NCI-H2227 (cell line): ENCODE results near the gene CERS6.
"Not testable (repeated sequence)": the region's sequence is repeated elsewhere in the genome, so short reads cannot be mapped to it uniquely, and the experiment has no call there.

ENCODE experiments used
- DNase-seq: peaks from one replicate; lab custom pipeline; 2025; ENCODE audit not compliant: unreplicated experiment; lab: John Stamatoyannopoulos, UW

CERS6 gene

DNA sequence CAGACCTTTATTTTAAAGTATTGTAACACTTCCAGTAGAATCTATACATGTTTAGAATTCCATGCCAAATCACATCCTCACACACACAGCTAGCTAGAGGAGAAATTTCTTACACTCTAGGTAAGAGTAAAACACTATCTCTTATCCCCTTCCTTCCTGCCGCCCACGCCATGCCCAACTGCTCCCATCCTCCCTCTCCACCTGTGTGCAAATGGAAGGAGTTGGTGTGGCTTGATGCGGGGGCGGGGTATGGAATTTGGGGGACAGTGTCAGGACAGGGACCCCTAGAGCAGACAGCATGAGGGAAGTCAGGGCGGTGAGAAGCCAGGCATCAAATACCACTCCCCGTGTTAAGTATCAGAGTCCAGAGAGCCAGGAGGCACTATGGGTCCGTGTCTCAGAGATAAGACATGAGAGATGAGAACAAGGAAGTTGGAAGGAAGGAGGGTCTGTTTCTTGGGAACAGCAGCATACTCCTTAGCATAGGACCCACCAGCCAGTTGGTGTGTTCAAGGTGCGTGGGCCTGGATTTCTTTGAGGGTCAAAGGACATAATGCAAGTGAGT, 297.8 kb downstream of the CERS6 start:
- DNase-seq: no peak

DNA sequence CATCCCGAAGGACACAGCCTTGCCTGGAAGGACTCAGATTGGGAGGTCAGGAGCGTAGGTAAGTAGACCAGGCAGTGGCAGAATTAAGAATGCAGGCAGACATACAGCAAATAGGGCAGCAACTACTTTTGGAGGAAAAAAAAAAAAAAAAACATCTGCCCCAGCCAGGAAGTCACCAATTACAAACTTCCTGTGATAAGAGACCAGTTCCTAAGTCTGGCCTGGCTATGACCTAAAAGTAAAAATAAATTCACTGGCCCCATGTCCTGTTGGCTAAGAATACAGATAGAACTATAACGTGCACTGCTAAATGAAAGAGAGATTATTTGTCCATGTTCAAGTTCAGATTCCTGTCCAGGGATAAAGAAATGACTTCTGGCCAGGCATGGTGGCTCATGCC, 301.2 kb downstream of the CERS6 start:
- no peak for DNase-seq

DNA sequence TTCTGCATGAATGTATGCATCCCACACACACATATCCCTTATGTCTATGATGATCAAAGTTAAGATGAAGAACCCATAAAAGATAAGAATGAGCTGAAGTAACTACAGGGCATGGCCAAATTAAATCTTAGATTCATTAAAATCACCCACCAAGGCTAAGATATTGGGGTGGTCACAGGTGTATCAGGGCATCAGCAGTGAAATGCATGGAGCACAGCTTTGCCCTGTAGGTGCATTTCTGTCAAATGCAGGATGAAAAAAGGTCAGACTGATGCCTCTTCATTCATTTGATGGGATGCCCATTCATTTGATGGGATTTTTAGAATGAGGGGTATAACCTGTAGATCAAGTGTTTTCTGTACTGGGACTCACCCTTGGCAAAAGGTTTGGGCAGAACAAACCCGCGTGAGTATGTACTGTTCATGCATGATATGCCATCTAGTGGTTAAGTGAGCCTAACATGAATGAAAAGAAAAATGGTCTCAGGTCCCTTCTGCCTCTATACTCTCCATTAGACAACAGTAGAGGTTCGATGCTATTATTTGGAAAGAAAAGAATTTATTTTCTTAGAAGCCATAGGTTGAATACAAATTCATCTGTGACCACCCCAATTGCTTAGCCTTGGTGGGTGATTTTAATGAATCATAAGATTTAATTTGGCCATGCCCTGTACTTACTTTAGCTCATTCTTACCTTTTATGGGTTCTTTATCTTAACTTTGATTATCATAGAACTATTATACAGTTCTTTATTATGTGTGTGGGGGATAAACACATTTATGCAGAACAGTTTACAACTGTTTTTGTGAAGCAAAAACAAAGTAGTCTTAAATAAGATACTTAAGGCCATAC, 303.1 kb downstream of the CERS6 start:
- peak; percentile 77 for DNase-seq

DNA sequence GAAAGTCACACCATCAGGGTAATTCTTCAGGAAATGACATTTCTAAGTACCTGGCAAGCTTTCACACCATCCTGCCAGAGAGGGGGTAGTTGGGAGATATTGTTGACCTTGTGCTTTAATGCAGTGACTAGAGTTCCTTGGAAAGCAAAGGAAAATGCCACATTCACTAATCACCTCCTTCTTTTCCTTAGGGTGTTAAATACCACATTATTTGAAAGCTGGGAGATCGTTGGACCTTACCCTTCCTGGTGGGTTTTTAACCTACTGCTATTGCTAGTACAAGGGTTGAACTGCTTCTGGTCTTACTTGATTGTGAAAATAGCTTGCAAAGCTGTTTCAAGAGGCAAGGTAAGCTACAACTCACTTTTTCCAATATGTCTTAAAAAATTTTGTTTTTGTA, 309.3 kb downstream of the CERS6 start:
- no peak for DNase-seq

DNA sequence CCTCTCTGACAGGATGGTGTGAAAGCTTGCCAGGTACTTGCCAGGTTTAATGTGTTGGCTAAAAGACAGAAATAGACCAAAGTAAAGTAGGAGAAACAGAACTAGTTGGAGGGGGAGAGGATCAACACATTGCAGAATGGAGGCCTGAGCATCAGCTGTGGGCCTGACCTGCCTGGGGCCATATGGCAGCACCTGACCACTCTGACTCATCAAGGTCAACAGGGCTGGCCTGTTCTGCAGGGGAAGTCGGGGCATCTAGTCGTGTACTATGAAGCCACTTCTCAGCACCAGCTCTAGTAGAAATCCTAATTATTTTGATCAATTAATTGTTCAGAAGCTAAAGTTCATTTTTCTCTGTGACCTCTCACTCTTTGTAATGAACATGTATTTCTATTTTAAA, 310.5 kb downstream of the CERS6 start:
- DNase-seq: no peak

DNA sequence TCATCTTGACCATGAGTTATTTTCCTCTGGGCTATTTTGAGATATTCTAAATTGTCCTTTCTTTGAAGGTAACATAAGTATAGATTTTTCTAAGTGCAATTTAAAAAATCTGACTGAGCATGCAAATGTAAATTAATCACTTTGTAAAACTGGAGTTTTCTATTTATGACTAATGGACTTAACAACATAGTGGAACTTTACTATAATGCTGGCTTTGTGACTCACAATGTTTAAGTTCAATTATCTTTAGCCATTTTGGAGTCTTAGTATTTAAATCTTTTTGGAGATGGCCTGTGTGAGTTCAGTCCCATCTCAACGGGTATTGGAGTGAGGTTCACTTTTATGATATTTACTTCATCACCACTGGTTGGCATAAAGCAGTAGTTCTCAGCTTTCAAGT, 311.2 kb downstream of the CERS6 start:
- DNase-seq: no peak

DNA sequence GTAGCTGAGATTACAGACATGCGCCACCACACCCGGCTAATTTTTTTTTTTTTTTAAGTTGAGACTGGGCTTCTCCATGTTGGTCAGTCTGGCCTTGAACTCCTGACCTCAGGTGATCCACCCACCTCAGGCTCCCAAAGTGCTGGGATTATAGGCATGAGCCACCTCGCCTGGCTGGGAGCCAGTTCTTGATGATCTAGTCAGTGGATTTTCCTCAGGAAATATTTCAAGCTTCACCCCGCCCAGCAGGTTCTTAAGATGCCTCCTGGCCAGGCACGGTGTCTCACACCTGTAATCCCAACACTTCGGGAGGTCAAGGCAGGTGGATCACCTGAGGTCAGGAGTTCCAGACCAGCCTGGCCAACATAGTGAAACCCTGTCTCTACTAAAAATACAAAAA, 312.3 kb downstream of the CERS6 start:
- DNase-seq: not testable (repeated sequence)

DNA sequence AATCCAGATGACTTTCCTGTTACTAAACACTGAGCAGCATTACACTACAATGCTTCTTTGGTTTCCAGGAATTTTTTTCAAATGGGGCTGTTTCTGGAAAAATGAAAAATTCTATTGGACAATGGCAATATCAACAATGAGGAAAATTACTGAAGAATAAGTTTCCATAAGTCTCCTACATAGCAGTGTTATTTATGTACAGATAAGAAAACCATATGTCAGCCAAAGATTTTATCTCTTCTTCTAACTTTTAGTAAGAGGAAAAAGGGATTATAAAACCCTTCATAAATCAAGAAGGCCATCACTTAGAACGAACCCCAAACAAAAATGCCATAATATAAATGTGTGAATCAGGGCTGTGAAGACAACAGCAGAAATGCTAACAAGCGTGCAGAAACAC, 314.7 kb downstream of the CERS6 start:
- no peak for DNase-seq

DNA sequence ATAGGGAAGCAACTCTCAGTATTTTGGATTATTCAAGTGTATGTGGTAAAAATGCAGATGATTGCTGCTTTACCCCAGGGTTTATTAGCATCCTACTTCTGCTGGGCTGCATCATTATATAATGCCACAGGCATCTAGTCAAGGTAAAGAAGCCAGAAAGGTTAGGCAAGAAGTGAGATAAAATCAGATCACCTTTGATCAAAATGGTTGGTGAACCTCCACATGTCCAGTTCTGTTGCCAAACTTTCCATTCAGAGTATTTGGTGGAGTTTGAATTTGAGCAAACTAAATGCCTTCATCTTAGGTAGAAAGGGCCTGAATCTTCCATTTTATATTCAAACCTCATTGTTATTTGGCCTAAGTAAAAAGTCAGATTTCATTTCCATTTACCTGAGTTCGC, 316.6 kb downstream of the CERS6 start:
- no peak for DNase-seq

DNA sequence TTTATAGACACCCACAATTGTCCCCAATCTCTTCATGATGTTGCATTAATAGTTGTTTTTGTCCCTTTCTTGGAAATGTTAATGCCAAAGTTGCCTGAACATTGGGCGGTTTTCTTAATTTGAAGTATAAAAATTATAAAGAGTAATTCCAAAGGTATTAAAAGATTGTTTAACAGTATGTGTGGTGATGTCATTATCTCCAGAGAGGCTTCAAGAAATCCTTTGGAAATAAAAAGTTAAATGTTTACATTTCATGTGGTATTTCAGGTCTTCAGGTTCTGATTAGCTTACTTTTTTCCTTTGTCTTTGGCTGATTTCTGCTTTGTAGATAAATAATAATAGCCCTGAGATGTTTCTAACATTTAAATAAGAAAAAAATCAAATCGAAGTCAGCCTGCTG, 317.1 kb downstream of the CERS6 start:
- no peak for DNase-seq

DNA sequence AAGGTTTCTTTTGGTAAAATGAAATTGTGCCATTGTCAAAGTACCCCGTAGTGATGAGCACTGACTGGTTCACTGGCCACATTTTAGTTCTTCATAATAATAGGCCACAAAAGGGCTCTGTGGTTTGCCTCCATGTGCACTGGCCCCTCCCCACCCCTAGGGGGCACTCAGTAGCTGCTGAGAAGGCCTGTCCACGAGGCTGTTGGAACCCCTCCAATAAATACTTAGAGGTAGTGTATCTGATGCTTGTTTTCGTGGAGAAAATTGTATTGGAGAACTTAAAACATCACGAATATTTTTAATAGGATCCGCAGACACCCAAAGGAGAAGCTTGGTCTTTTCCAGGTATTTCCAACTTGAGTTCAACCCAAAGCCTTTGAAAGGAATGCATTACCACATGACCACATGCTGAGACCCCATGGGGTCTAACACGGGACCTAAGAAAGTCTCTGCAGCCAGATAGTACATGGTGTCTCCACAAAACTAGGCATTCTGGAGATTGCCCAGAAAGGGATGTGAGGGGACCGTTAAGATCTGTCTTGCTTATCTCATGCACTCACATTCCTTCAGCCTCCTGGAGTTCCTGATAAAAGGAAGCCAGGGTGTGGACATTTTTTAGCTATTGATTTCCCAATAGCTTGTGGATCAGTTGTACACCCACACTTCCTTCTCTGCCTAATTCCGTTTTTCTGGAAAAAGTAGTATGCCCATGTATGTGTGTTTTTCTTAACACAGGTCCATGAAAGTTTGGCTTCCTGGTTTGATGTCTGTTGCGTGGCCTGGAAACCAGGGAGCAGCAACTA, 317.8 kb downstream of the CERS6 start:
- peak; percentile 60 for DNase-seq

DNA sequence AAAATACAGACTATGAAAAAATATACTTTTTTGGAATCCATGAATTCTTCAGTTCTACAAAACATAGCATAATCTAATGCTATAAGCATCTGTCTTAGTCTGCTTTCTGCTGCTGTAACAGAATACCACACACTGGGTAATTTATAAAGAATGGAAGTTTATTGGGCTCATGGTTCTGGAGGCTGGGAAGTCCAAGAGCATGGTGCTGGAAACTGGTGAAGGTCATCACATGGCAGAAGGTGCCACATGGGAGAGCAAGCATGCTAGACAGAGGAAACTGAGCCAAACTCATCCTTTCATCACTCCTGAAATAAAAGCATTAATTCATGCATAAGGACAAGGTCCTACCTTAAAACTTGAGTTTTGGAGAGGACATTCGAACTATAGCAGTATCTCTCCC, 319.8 kb downstream of the CERS6 start:
- DNase-seq: no peak

DNA sequence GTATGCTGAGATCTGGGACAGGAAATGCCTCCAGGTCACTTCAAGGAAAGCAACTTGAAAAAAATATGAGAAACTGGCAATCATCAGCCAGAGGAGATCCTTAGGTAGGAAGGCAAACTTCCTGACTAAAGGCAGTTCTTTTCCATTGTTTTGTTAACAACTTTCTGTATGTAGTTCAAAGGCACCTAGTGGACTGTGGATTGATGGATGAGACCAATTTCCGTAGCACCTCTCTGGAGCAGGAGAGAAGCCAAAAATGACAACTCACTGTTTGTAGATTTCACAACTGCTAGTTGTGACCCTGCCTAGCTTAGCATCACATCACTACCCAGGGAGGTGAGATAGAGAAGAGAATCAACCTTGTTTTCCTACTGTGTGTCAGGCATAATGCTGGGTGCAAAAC, 324.6 kb downstream of the CERS6 start:
- no peak for DNase-seq

DNA sequence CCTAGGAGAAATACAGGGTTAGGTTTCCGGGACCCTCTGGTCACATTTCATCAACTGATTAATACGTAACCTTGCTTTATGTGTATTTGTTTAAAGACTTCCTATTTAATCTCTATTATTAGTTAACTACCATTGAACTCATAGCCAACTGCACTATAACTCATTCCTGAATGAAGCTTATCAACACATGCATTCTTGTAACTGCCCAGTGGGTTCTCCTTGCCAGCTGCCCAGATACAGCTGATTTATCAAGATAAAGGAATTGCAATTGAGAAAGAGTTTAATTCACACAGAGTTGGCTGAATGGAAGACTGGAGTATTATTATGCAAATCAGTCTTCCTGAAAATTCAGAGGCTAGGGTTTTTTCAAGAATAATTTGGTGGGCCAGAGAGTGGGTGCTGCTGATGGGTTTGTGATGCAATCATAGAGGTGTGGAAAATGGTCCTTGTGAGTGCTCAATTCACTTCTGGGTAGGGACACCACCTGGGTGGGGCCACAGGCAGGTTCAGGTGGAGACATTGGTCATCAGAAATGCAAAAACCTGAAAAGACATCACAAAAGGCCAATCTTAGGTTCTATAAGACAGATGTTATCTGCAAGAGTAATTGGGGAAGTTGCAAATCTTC, 325.2 kb downstream of the CERS6 start:
- DNase-seq: no peak

DNA sequence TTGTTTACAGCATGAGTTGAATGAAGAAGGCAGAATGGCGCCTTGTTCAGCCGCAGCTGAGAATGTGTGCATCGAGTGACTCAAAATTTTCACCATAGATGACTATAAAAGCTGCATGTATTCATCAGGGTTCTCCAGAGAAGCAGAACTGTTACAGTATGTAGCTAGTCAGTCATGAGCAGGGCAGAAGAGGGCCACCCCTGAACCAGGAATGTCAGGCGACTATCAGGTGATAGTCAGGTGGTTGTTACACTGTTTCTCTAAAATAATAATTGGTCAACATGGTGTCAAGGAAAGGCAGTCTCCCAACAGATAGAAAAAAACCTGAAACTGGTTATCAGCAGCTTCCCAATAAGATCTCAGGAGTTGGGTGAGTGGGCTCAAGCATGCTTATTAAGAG, 326.2 kb downstream of the CERS6 start:
- DNase-seq: no peak

DNA sequence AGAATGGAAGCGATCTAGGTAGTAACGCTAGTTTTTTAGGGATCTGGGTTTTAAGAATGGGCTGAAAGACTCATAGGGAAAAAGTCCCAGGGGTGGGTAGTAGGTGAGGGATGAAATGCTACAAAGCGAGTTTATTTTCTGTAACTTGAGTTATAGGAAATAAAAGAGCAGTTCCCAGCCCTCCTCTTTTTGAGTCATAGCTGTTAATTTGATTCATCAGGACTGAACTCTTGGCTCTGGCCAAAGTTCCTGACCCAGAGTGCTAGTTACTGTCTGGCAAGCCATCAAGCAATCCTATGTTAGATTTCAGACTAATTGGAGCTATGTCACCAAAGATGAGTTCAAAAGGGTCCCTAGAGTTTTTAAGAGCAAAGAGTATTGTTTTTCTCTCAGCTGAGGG, 328.9 kb downstream of the CERS6 start:
- DNase-seq: no peak

DNA sequence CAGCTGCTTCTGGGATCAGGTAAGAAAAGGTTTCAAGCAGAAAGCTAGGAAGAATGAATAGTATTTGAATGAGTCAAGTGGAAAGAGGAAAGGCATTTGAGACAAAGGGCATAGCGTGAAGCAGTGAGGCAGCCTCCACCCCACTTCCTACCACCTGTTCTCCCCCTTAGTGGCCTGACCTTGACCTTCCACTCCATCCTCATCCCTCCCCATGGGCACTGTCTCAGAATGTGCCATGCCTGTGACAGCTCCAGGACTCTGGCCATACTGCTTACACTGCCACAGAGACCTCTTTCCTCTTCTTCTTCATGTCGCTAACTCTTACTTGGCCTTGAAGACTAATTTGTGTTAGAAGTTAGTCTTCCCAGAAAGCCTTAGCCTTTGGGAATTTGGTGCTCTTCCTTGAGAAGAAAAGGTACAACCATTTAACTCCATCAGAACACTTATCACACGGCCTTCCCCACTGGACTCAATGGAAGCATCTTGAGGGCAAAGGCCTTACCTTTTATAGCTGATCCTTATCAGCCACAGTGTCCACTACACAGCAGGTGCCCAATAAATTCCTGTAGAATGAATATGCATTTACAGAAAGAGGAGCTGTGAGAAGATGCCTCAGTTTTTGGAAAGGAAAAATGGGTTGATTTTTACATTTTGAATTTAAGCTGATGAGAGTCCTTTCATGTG, 331.2 kb downstream of the CERS6 start:
- DNase-seq: no peak

DNA sequence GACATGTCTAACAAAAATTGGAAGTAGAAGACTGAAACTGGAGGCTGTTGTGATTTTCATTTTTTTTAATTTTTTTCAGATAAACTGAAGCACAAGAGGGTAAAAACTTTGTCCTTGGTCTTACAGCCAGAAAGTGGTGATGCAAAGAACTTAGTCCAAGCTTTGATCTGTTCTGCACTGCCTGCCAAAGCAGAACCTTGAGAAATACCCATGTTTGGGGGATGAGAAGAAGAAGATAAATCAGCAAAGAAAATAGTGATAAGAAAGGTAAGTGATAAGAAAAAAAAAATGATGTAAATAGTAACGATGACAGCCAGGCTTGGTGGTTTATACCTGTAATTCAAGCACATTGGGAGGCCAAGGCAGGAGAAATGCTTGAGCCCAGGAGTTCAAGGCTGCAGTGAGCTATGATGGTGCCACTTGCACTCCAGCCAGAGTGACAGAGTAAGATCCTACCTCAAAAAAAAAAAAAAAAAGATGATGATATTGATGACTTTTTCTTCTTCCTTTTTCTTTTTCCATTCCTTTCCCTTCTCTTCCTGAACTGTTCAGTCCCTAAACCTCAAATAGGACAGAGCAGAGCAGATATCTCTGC, 331.8 kb downstream of the CERS6 start:
- DNase-seq: no peak

DNA sequence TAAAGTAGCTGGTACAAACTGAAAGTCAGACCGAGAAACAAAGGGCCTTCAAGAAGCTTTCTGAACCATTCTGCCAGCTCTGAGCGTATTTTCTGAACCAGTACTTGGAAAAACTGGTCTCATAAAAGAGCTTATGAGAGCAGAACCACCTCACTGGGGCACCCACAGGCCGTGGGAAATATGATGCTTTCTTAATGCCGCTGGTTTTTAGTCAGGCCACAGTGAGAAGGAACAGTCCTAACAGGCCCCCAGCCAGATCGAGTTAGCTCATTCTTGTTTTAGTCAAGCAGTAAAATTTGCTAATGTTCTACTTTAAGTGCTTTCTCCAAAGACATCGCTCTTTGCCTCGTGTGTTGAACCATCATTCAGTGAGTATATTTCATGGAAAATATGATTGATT, 333.7 kb downstream of the CERS6 start:
- DNase-seq: no peak

DNA sequence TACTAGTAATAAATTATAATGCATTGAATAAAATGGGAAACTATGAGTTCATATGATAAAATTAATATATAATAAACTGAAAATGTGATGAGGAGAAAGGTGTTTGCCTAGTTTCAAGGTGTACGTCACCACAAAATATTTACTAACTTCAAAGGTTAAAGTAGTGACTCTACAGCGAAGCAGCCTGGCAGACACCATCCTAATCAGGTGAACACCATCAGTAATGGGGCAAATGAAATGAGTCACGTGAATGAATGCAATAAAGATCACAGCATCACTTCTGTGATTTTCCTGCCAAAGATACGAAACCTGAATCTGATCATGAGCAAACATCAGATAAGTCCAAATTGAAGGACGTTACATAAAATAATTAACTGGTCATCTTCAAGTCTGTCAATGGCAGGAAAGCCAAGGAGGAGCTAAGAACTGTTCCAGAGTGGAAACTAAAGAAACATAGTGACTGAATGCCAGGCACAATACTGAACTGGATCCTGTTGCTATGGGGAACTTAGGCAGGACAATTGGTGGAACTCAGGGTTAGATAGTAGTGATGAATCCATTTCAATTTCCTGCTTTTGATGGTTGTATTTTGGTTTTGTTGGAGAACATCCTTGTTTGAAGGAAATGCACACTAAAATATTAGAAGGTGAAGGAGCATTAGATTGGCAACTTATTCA, 334.3 kb downstream of the CERS6 start:
- DNase-seq: no peak
